H9 (cell line): ENCODE results near the gene GPR84. TPM values are rescaled to one million over a fixed set of nuclear protein-coding genes. Genes with fewer than 3 reads are reported as not detected.

Experiments used
- DNase-seq: peaks from one replicate; pipeline ENCODE4 v3.0.0-alpha.2; 2017
- H2AFZ ChIP-seq: one replicate; pipeline ENCODE4 v1.6.1; 2013; ENCODE audit warnings: mild to moderate bottlenecking, low read length, control low read depth, moderate library complexity
- H2AK5ac ChIP-seq: 2 replicates; pipeline ENCODE4 v1.6.1; 2013; ENCODE audit warnings: low read length, control low read depth, mixed read lengths; ENCODE audit not compliant: insufficient read length
- H2BK120ac ChIP-seq: one replicate; pipeline ENCODE4 v1.6.1; 2013; ENCODE audit warnings: low read depth, mild to moderate bottlenecking, low read length, control low read depth, inconsistent platforms; ENCODE audit not compliant: poor library complexity, severe bottlenecking
- H2BK12ac ChIP-seq: 2 replicates; pipeline ENCODE4 v1.6.1; 2013; ENCODE audit warnings: low read length, control low read depth, mixed read lengths, low read depth; ENCODE audit not compliant: insufficient read length
- H2BK15ac ChIP-seq: 2 replicates; pipeline ENCODE4 v1.6.1; 2013; ENCODE audit warnings: low read depth, low read length, control low read depth
- H2BK20ac ChIP-seq: one replicate; pipeline ENCODE4 v1.6.1; 2013; ENCODE audit warnings: low read depth, mild to moderate bottlenecking, low read length, control low read depth, inconsistent platforms; ENCODE audit not compliant: poor library complexity, severe bottlenecking
- H2BK5ac ChIP-seq: 2 replicates; pipeline ENCODE4 v1.6.1; 2013; ENCODE audit warnings: low read length, control low read depth, mixed read lengths; ENCODE audit not compliant: insufficient read length
- H3K14ac ChIP-seq: 2 replicates; pipeline ENCODE4 v1.6.1; 2013; ENCODE audit warnings: low read length, control low read depth; ENCODE audit not compliant: insufficient read depth
- H3K18ac ChIP-seq: 2 replicates; pipeline ENCODE4 v1.6.1; 2013; ENCODE audit warnings: low read depth, mild to moderate bottlenecking, mixed read lengths, low read length, control low read depth; ENCODE audit not compliant: insufficient read length
- H3K23ac ChIP-seq: 2 replicates; pipeline ENCODE4 v1.6.1; 2013; ENCODE audit warnings: low read length, control low read depth, mixed read lengths, low read depth; ENCODE audit not compliant: insufficient read length
- H3K23me2 ChIP-seq: 2 replicates; pipeline ENCODE4 v1.6.1; 2013; ENCODE audit warnings: low read depth, mild to moderate bottlenecking, mixed read lengths, low read length, control low read depth; ENCODE audit not compliant: insufficient read length, poor library complexity, severe bottlenecking
- H3K27ac ChIP-seq: 2 replicates; pipeline ENCODE4 v1.5.1; 2013; ENCODE audit warnings: low read length, control low read depth, mixed read lengths, low read depth; ENCODE audit not compliant: insufficient read length
- H3K27me3 ChIP-seq: 2 replicates; pipeline ENCODE4 v1.6.1; 2013; ENCODE audit warnings: low read length, control low read depth, inconsistent platforms; ENCODE audit not compliant: insufficient read depth
- H3K4ac ChIP-seq: 2 replicates; pipeline ENCODE4 v1.6.1; 2013; ENCODE audit warnings: low read depth, mild to moderate bottlenecking, control low read depth, inconsistent platforms, low read length, moderate library complexity
- H3K4me1 ChIP-seq: 2 replicates; pipeline ENCODE4 v1.6.1; 2013; ENCODE audit warnings: low read length, control low read depth, inconsistent platforms; ENCODE audit not compliant: insufficient read depth
- H3K4me2 ChIP-seq: 2 replicates; pipeline ENCODE4 v1.6.1; 2013; ENCODE audit warnings: low read length, control low read depth, mixed read lengths; ENCODE audit not compliant: insufficient read length, insufficient read depth
- H3K56ac ChIP-seq: 2 replicates; pipeline ENCODE4 v1.6.1; 2013; ENCODE audit warnings: low read depth, mild to moderate bottlenecking, mixed read lengths, low read length, control low read depth; ENCODE audit not compliant: insufficient read length
- H3K79me1 ChIP-seq: 2 replicates; pipeline ENCODE4 v1.6.1; 2013; ENCODE audit warnings: low read depth, mild to moderate bottlenecking, moderate library complexity, low read length, control low read depth, inconsistent platforms; ENCODE audit not compliant: insufficient read depth, poor library complexity, severe bottlenecking
- H3K79me2 ChIP-seq: 2 replicates; pipeline ENCODE4 v1.6.1; 2013; ENCODE audit warnings: low read length, control low read depth, inconsistent platforms; ENCODE audit not compliant: insufficient read depth
- H3K9ac ChIP-seq: 2 replicates; pipeline ENCODE4 v1.6.1; 2013; ENCODE audit warnings: low read length, control low read depth, mixed read lengths; ENCODE audit not compliant: insufficient read length; ENCODE audit errors: extremely low read depth
- H3K9me3 ChIP-seq: one replicate; pipeline ENCODE4 v1.6.1; 2013; ENCODE audit warnings: low read depth, low read length, inconsistent platforms; ENCODE audit not compliant: control insufficient read depth
- H3T11ph ChIP-seq: one replicate; pipeline ENCODE4 v1.6.1; 2013; ENCODE audit warnings: mild to moderate bottlenecking, low read length, control low read depth, inconsistent platforms
- H4K20me1 ChIP-seq: one replicate; pipeline ENCODE4 v1.6.1; 2013; ENCODE audit not compliant: control insufficient read depth, insufficient read length, insufficient read depth
- H4K5ac ChIP-seq: 2 replicates; pipeline ENCODE4 v1.6.1; 2013; ENCODE audit warnings: low read depth, mild to moderate bottlenecking, mixed read lengths, low read length, control low read depth; ENCODE audit not compliant: insufficient read length
- H4K8ac ChIP-seq: replicated peaks from 2 replicates; pipeline ENCODE4 v1.6.1; 2013; ENCODE audit warnings: low read length, control low read depth, mixed read lengths, low read depth; ENCODE audit not compliant: insufficient read length
- H4K91ac ChIP-seq: 2 replicates; pipeline ENCODE4 v1.6.1; 2013; ENCODE audit warnings: low read depth, mild to moderate bottlenecking, moderate library complexity, mixed read lengths, low read length, control low read depth; ENCODE audit not compliant: insufficient read length
- H3K27ac Mint-ChIP-seq, 3 experiments: 2 replicates in 2 of 3; 3 replicates in 1 of 3; pipeline ENCODE4 v1.8.0; 2020 to 2021; ENCODE audit warnings: mixed read lengths in 3 of 3, mild to moderate bottlenecking in 1 of 3, moderate library complexity in 1 of 3
- H3K27me3 Mint-ChIP-seq: 2 replicates; pipeline ENCODE4 v1.8.0; 2021; ENCODE audit warnings: low read depth, mild to moderate bottlenecking, moderate library complexity, mixed read lengths
- H3K36me3 Mint-ChIP-seq, 3 experiments: 2 replicates in 2 of 3; 3 replicates in 1 of 3; pipeline ENCODE4 v1.8.0; 2020 to 2021; ENCODE audit warnings: low read depth in 3 of 3, mixed read lengths in 3 of 3; ENCODE audit not compliant: insufficient read depth in 1 of 3
- H3K4me1 Mint-ChIP-seq, 2 experiments: 2 replicates each; pipeline ENCODE4 v1.8.0; 2020; ENCODE audit warnings: mixed read lengths in 2 of 2
- H3K4me3 Mint-ChIP-seq, 2 experiments: 2 replicates in 1 of 2; 3 replicates in 1 of 2; pipeline ENCODE4 v1.8.0; 2020 to 2021; ENCODE audit warnings: mild to moderate bottlenecking in 2 of 2, mixed read lengths in 2 of 2, moderate library complexity in 1 of 2
- H3K9me3 Mint-ChIP-seq, 2 experiments: 2 replicates in 1 of 2; 3 replicates in 1 of 2; pipeline ENCODE4 v1.8.0; 2020; ENCODE audit warnings: mild to moderate bottlenecking in 2 of 2, mixed read lengths in 2 of 2, moderate library complexity in 1 of 2
- CTCF ChIP-seq: fragments of 200-600 bp; sonication (generic); conservative IDR thresholded peaks from 3 replicates; pipeline ENCODE4 v1.8.0; 2021; ENCODE audit warnings: antibody characterized with exemption, mild to moderate bottlenecking
- WGBS: extraction: QIAGEN DNeasy Blood & Tissue Kit; methylation state at CpG from one replicate; pipeline ENCODE4 v1.1.7; 2013; ENCODE audit warnings: missing lambda C conversion rate, low lambda C conversion rate, mixed read lengths; ENCODE audit not compliant: insufficient read length; ENCODE audit errors: extremely low coverage; 5-methylcytosine and 5-hydroxymethylcytosine counted together
- total RNA-seq: library from RNA; stranded (reverse); gene quantifications from 2 replicates; pipeline ENCODE4 v1.2.1, GENCODE V29; 2021

GPR84 gene
- total RNA-seq, 1 experiment from 2014 or later = not detected

- Mint-ChIP-seq H3K27me3 (no peaks in the 10 kb centered on the region), H3K9me3 (no peaks in the 10 kb centered on the region), H3K27ac (no peak overlapping the region), H3K4me1 (peaks cover 19 to 26% of the 10 kb centered on the region in 2 experiments), H3K36me3 (peaks cover 0 to 2% (median 0%) of the 10 kb centered on the region in 3 experiments; a peak in 2 of 7 replicates), H3K4me3 (no peak overlapping the region)
- H2AFZ ChIP-seq = no peak overlapping the region
- H2BK12ac ChIP-seq = no peak overlapping the region
- no peak overlapping the region for H3K23ac ChIP-seq
- H4K8ac ChIP-seq = no peak overlapping the region
- H2BK15ac ChIP-seq = no peak overlapping the region
- H2BK120ac ChIP-seq = no peak overlapping the region
- H4K91ac ChIP-seq = no peak overlapping the region
- no peak overlapping the region for H3K14ac ChIP-seq
- no peak overlapping the region for H3K27ac ChIP-seq
- no peak for TF ChIP-seq CTCF
- H2AK5ac ChIP-seq = no peak overlapping the region
- H3K18ac ChIP-seq = no peak overlapping the region
- H3K79me2 ChIP-seq = no peaks in the 10 kb centered on the region; the same call in 1 of the 2 replicates
- no peak overlapping the region for H3K4ac ChIP-seq
- no peak overlapping the region for H2BK20ac ChIP-seq
- no peaks in the 10 kb centered on the region for H3K23me2 ChIP-seq
- H2BK5ac ChIP-seq = no peak overlapping the region
- no peaks in the 10 kb centered on the region; the same call in 1 of the 2 replicates for H3K27me3 ChIP-seq
- DNase-seq = peak; percentile 57
- no peak overlapping the region for H3T11ph ChIP-seq
- H4K5ac ChIP-seq = no peak overlapping the region
- no peaks in the 10 kb centered on the region for H3K4me1 ChIP-seq
- no peak overlapping the region for H3K4me2 ChIP-seq
- no CpG with 5 or more reads among the region's 5 CpGs for WGBS
- H3K9ac ChIP-seq = no peak overlapping the region
- H4K20me1 ChIP-seq = no peaks in the 10 kb centered on the region
- no peaks in the 10 kb centered on the region for H3K9me3 ChIP-seq
- H3K79me1 ChIP-seq = no peaks in the 10 kb centered on the region
- no peak overlapping the region for H3K56ac ChIP-seq
These were observed 34.5 kb downstream of the GPR84 start for GRCh38 chr12:54329759-54330158.
